Stimulated activated CD4-positive, alpha-beta T cell treated with anti-CD3 and anti-CD28 coated beads, Interleukin-2, amount 100 ng/mL, for 48 hours (primary cell): ENCODE measurements around the gene HEYL.
A peak's percentile ranks its signal among the peaks of the same experiment; 100 is the strongest.

Source experiments
- DNase-seq, 2 donors: peaks; one replicate each; pipeline ENCODE4 v3.0.0-alpha.2; 2020

The HEYL gene

DNA sequence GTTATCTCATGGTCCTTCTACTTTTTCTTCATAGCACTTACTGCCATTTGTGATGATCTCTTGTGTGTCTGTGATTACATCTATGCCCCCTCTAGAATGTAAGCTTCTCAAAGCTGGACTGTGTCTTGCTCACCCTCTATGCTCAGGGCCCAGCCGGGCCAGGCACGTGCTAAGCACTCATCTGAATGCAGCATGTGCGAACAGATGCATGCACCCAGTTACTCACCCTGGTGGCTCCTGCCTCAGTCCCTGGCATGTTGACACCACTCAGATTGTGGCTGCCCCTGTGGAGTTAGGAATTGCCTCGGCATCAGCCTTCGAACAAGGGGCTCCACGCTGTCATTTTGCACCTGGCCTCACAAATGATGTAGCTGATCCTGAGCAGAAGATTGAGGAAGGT lies 43.3 kb downstream of the HEYL start:
- no peak for DNase-seq

DNA sequence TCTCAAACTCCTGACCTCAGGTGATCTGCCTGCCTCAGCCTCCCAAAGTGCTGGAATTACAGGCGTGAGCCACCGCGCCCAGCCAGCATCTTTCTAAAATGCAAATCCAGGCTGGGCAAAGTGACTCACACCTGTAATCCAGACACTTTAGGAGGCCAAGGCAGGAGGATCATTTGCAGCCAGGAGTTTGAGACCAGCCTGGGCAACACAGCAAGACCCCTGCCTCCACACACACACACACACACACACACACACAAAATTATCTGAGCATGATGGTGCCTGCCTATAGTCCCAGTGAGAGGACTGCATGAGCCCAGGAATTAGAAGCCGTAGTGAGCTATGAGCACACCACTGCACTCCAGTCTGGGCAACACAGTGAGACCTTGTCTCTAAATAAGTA lies 46.1 kb downstream of the HEYL start:
- no peak for DNase-seq

DNA sequence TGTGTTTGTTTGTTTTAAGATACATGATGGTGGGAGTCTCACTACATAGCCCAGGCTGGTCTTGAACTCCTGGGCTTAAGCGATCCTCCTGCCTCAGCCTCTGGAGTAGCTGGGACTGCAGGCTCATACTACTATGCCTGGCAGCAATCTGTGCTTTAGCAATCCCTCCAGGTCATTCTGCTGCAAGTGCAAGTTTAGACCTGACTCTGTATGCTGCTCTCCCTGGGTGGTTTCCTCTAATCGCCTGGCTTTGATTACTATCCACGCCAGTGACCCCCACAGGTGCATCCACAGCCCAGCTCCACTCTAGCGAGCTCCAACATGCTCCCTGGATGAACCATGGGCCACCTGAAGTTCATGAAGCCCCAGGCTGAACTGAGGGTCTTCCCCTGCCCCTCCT lies 47.4 kb downstream of the HEYL start:
- DNase-seq, result no peak

DNA sequence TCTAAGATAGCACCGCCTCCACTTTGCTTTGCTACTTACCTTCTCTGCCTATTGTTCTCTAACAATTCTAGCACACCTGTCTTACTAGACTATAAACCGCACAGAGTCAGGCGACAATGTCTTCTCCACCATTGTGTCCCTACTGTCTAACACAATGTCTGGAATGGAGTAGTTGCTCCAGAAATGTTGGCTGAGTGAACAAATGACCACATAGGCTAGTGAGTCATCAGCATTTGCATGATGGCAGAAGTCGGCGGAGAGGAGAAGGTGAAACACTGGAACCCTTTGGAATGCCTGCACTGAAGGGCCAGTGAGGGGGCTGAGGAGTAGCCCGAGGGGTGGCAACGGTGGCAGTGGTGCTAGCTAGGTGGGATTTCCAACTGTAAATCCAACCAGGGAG lies 48.9 kb downstream of the HEYL start:
- no peak for DNase-seq

DNA sequence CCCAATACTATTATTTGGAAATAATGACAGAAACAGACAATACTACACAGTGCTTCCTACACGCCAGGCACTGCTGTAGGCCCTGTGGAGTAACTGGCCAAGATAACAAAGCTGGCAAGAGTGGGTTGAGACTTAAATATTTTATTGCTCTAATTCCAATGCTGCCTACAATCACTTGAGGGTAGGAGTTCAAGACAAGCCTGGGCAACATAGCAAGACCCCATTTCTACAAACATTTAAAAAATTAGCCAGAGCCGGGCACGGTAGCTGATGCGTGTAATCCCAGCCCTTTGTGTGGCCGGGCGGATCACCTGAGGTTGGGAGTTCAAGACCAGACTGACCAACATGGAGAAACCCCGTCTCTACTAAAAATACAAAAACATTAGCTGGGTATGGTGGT lies 53.5 kb downstream of the HEYL start:
- no peak for DNase-seq

DNA sequence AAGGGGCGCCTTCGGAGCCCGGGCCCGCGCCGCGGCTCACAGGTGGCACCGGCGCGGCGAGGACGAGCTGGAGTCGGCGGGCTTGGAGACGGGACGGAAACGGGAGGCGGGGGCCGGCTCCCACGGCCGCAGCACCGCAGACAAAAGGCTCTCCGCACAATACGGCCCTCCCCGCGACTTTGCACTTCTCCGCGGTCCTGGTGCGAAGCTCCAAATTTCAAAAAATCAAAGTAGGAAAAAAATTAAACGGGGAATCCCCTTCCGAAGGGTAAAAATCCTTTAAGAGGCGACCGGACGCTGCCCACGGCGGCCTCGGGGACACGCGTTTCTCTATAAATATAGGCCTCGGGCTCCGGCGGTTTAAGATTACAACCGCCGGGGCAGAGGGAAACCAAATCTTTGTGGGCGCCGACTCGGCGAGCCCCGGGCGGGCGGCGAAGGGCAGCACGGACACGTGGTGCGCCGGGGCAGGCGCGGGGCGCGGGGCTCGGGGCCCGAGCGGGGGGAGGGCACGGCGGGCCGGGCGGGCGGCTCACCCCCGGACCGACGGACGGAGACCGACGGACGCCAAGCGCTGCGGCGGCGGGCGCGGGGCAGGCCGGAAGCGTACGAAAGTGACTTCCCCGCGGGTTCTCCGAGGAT lies 63.3 kb downstream of the HEYL start:
- peak in 1 of 2 donors; percentile 11 for DNase-seq

DNA sequence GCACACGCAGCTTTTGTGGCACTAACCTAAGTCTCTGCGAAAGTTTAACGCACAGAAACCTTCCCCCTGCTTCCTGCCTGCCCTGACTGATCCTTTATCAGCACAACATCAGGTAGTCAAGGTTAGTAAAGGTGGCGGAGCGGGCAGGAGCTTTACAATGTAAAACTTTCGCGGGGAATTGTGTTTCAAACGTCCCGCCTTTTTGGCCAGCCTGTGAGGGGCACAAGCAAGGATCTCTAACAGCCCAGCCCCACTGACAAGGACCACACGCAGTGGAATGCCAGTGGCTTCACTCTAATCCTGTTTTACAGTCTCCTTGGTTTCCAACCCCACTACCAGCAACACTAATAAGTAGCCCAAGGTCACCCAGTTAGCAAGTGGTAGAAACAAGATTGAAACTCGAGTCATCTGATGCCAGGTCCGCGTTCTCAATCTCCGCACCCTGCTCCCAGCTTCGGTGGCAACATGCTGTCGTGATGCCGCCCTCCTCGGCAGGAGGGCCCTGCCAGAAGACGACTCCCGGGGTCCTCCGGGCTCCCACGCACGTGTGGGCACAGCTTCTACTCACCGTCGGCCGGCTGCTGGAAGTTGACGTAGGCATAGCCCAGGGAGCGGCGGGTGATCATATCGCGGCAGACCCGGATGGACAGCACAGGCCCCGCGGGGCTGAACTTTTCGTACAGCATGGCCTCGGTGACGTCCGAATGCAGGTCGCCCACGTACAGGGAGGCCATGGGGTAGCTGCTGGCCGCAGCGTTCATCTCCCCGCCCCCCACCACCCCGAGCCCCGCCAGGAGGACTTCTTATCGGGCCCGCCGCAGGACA lies 64.0 kb downstream of the HEYL start:
- peak in 1 of 2 donors; percentile 39 for DNase-seq

DNA sequence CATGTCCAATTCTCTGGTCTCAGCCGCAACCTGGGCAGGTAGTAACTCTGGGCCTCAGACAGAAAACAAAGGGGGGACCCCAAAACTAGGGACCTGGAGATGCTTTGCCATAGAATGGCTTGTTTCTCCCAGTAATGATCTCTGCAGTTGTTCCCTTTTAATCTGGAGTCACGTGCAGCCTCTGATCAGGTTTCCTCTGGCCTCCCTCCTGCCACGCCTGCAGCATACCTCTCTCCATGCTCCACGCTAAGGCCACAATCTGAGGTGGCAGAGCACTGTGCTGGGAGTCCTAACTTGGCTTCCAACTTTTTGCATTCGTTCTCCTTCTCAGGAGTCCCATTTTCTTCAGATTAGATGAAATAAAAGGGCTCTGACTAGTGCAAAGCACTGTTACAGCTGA lies 64.8 kb downstream of the HEYL start:
- no peak for DNase-seq
